ENCODE results near the gene DROSHA.
"Not testable (repeated sequence)": the region's sequence is repeated elsewhere in the genome, so short reads cannot be mapped to it uniquely, and the experiment has no call there.

The DROSHA gene

DNA sequence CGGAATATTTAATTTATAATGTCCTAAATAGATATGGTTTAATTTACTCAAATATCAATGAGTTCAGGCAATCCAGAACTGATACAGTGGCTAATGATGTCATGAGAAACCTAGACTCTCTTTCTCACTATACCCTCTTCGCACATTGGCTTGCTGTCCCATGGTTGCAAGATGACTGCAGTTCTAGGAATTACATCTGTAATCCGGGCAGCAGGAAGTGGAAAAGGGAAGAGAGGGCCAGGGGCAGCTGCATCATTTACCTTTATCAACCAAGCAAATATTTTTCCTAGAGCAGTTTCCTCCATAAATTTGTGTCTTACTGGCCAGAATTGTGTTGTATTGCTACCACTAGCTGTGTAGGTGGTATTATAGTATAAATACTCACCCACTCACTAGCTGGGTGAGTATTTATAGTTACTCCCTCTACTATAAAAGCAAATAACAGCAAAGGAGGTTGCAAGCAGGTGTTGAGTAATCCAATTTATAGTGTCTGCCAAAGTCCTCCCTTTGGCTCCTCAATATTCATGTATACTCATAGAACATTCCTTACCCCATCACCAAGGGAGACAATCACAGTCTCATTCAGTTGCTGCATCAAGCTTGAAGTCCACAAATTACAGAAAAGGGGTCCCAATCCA, 168.8 kb downstream of the DROSHA start:
- H3K4me3 ChIP-seq (ENCODE audit: low read depth, low read length): no peak overlapping the region
- peaks cover 21% of the 10 kb centered on the region for H3K4me1 ChIP-seq (ENCODE audit: control insufficient read depth, insufficient read depth, low read length)
- peak overlapping the region; percentile 45 for H3K27ac ChIP-seq (ENCODE audit: low read depth, low read length)
- no peaks in the 10 kb centered on the region for H3K9me3 ChIP-seq (ENCODE audit: control insufficient read depth, insufficient read depth, low read length)
- no peaks in the 10 kb centered on the region for H3K27me3 ChIP-seq (ENCODE audit: control insufficient read depth, insufficient read depth, low read length)
- no peak overlapping the region for H3K9ac ChIP-seq (ENCODE audit: low read depth, low read length)
- no peaks in the 10 kb centered on the region for H3K36me3 ChIP-seq (ENCODE audit: control insufficient read depth, insufficient read depth, low read length)

DNA sequence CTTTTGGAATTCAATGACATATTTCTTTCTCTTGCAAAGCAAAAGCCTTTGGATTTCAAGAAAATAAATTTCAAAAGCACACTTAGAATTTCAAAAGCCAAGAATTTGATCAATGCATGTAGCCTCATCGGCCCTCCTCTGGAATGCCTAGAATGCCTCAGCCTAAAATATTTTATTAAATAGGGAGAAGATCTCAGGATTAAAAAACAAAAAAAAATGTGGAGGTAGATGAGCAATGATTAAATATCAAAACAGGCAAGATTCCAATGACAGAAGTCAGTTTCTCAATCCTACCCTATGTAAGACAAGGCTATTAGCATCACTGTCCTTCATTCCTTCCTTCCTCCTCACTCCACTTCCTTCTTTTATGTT, 169.4 kb downstream of the DROSHA start:
- Histone ChIP-seq H3K27ac (ENCODE audit: low read depth, low read length) (peak overlapping the region; percentile 58), H3K4me1 (ENCODE audit: control insufficient read depth, insufficient read depth, low read length) (peaks cover 21% of the 10 kb centered on the region), H3K4me3 (ENCODE audit: low read depth, low read length) (no peak overlapping the region), H3K27me3 (ENCODE audit: control insufficient read depth, insufficient read depth, low read length) (no peaks in the 10 kb centered on the region), H3K9ac (ENCODE audit: low read depth, low read length) (no peak overlapping the region), H3K9me3 (ENCODE audit: control insufficient read depth, insufficient read depth, low read length) (no peaks in the 10 kb centered on the region), H3K36me3 (ENCODE audit: control insufficient read depth, insufficient read depth, low read length) (no peaks in the 10 kb centered on the region)

GRCh38 chr5:31361704-31362528, 170.0 kb downstream of the DROSHA start:
- H3K9ac ChIP-seq (ENCODE audit: low read depth, low read length); H3K27me3 ChIP-seq (ENCODE audit: control insufficient read depth, insufficient read depth, low read length); H3K4me3 ChIP-seq (ENCODE audit: low read depth, low read length); H3K9me3 ChIP-seq (ENCODE audit: control insufficient read depth, insufficient read depth, low read length); H3K36me3 ChIP-seq (ENCODE audit: control insufficient read depth, insufficient read depth, low read length): not testable (repeated sequence)
- peak overlapping the region; percentile 58 for H3K27ac ChIP-seq (ENCODE audit: low read depth, low read length)
- H3K4me1 ChIP-seq (ENCODE audit: control insufficient read depth, insufficient read depth, low read length): peaks cover 21% of the 10 kb centered on the region

- no peaks in the 10 kb centered on the region for H3K9me3 ChIP-seq (ENCODE audit: control insufficient read depth, insufficient read depth, low read length)
- H3K4me1 ChIP-seq (ENCODE audit: control insufficient read depth, insufficient read depth, low read length): peaks cover 21% of the 10 kb centered on the region
- H3K9ac ChIP-seq (ENCODE audit: low read depth, low read length): no peak overlapping the region
- H3K27ac ChIP-seq (ENCODE audit: low read depth, low read length): no peak overlapping the region
- H3K36me3 ChIP-seq (ENCODE audit: control insufficient read depth, insufficient read depth, low read length): no peaks in the 10 kb centered on the region
- no peaks in the 10 kb centered on the region for H3K27me3 ChIP-seq (ENCODE audit: control insufficient read depth, insufficient read depth, low read length)
- no peak overlapping the region for H3K4me3 ChIP-seq (ENCODE audit: low read depth, low read length)
Observed at GRCh38 chr5:31361234-31361633, 170.7 kb downstream of the DROSHA start.

GRCh38 chr5:31359839-31360238, 172.1 kb downstream of the DROSHA start:
- H3K27ac ChIP-seq (ENCODE audit: low read depth, low read length): no peak overlapping the region
- H3K36me3 ChIP-seq (ENCODE audit: control insufficient read depth, insufficient read depth, low read length): no peaks in the 10 kb centered on the region
- H3K9ac ChIP-seq (ENCODE audit: low read depth, low read length): no peak overlapping the region
- H3K4me1 ChIP-seq (ENCODE audit: control insufficient read depth, insufficient read depth, low read length): peaks cover 21% of the 10 kb centered on the region
- H3K4me3 ChIP-seq (ENCODE audit: low read depth, low read length): no peak overlapping the region
- H3K9me3 ChIP-seq (ENCODE audit: control insufficient read depth, insufficient read depth, low read length): no peaks in the 10 kb centered on the region
- no peaks in the 10 kb centered on the region for H3K27me3 ChIP-seq (ENCODE audit: control insufficient read depth, insufficient read depth, low read length)

DNA sequence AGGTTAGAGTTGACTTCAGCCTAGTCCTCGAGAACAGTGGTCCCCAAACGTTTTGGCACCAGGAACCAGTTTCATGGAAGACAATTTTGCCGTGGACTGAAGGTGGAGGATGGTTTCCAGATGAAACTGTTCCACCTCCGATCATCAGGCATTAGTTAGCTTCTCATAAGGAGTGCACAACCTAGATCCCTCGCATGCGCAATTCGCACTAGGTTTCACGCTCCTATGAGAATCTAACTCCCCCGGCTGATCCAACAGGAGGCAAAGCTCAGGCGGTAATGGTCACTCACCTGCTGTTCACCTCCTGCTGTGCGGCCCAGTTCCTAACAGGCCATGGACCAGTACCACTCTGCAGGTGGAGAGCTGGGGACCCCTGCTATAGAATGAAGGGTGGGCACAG, 174.9 kb downstream of the DROSHA start:
- no peaks in the 10 kb centered on the region for H3K36me3 ChIP-seq (ENCODE audit: control insufficient read depth, insufficient read depth, low read length)
- H3K9ac ChIP-seq (ENCODE audit: low read depth, low read length): no peak overlapping the region
- no peak overlapping the region for H3K4me3 ChIP-seq (ENCODE audit: low read depth, low read length)
- no peaks in the 10 kb centered on the region for H3K27me3 ChIP-seq (ENCODE audit: control insufficient read depth, insufficient read depth, low read length)
- H3K4me1 ChIP-seq (ENCODE audit: control insufficient read depth, insufficient read depth, low read length): peaks cover 10% of the 10 kb centered on the region
- no peaks in the 10 kb centered on the region for H3K9me3 ChIP-seq (ENCODE audit: control insufficient read depth, insufficient read depth, low read length)
- no peak overlapping the region for H3K27ac ChIP-seq (ENCODE audit: low read depth, low read length)

DNA sequence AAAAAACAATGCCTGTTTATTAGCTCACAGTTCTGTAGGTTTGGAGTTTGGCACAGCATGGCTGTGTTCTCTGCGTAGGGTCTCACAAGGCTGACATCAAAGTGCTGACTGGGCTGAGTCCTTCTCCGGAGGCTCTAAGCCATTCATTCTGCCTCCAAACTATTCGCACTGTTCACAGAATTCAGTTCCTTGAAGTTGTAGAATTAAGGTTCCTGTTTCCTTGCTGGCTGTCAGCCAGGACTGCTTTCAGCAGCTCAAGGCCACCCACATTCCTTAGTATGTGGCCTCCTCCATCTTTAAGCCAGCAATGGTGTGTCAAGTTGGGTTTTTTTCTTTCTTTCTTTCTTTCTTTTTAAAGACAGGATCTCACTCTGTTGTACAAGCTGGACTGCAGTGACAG, 176.6 kb downstream of the DROSHA start:
- H3K36me3 ChIP-seq (ENCODE audit: control insufficient read depth, insufficient read depth, low read length): no peaks in the 10 kb centered on the region
- H3K27ac ChIP-seq (ENCODE audit: low read depth, low read length): no peak overlapping the region
- no peaks in the 10 kb centered on the region for H3K9me3 ChIP-seq (ENCODE audit: control insufficient read depth, insufficient read depth, low read length)
- H3K4me3 ChIP-seq (ENCODE audit: low read depth, low read length): no peak overlapping the region
- H3K9ac ChIP-seq (ENCODE audit: low read depth, low read length): no peak overlapping the region
- no peaks in the 10 kb centered on the region for H3K27me3 ChIP-seq (ENCODE audit: control insufficient read depth, insufficient read depth, low read length)
- H3K4me1 ChIP-seq (ENCODE audit: control insufficient read depth, insufficient read depth, low read length): no peaks in the 10 kb centered on the region
